ENCODE results near the gene NR1H4.
"Not testable (repeated sequence)": the region's sequence is repeated elsewhere in the genome, so short reads cannot be mapped to it uniquely, and the experiment has no call there.

The NR1H4 gene

GRCh38 chr12:100574187-100575074 is 100.8 kb downstream of the NR1H4 start:
- Histone ChIP-seq H3K4me3 (ENCODE audit: low read length) (peak overlapping the region; percentile 93), H3K9me3 (ENCODE audit: control insufficient read depth, low read depth, low read length) (no peaks in the 10 kb centered on the region), H3K36me3 (ENCODE audit: control insufficient read depth, low read depth, low read length) (no peaks in the 10 kb centered on the region), H3K27me3 (ENCODE audit: control insufficient read depth, insufficient read depth, low read length) (peaks cover 26% of the 10 kb centered on the region), H3K4me1 (ENCODE audit: control insufficient read depth, low read depth, low read length) (peaks cover 7% of the 10 kb centered on the region), H3K9ac (ENCODE audit: low read length) (peak overlapping the region; percentile 62), H3K27ac (ENCODE audit: low read length) (no peak overlapping the region)

- no peaks in the 10 kb centered on the region for H3K9me3 ChIP-seq (ENCODE audit: control insufficient read depth, low read depth, low read length)
- H3K4me1 ChIP-seq (ENCODE audit: control insufficient read depth, low read depth, low read length) = peaks cover 7% of the 10 kb centered on the region
- no peaks in the 10 kb centered on the region for H3K36me3 ChIP-seq (ENCODE audit: control insufficient read depth, low read depth, low read length)
- H3K27me3 ChIP-seq (ENCODE audit: control insufficient read depth, insufficient read depth, low read length) = peaks cover 26% of the 10 kb centered on the region
- no peak overlapping the region for H3K4me3 ChIP-seq (ENCODE audit: low read length)
- H3K27ac ChIP-seq (ENCODE audit: low read length) = no peak overlapping the region
- H3K9ac ChIP-seq (ENCODE audit: low read length) = no peak overlapping the region
Measured at GRCh38 chr12:100576331-100577036, 102.8 kb downstream of the NR1H4 start.

- peaks cover 9% of the 10 kb centered on the region for H3K27me3 ChIP-seq (ENCODE audit: control insufficient read depth, insufficient read depth, low read length)
Measured at GRCh38 chr12:100578923-100579322, 105.3 kb downstream of the NR1H4 start.

GRCh38 chr12:100579844-100580243 is 106.2 kb downstream of the NR1H4 start:
- H3K27ac ChIP-seq (ENCODE audit: low read length) = no peak overlapping the region
- peaks cover 3% of the 10 kb centered on the region for H3K4me1 ChIP-seq (ENCODE audit: control insufficient read depth, low read depth, low read length)
- peaks cover 3% of the 10 kb centered on the region for H3K27me3 ChIP-seq (ENCODE audit: control insufficient read depth, insufficient read depth, low read length)
- H3K36me3 ChIP-seq (ENCODE audit: control insufficient read depth, low read depth, low read length) = no peaks in the 10 kb centered on the region
- H3K4me3 ChIP-seq (ENCODE audit: low read length) = no peak overlapping the region
- H3K9ac ChIP-seq (ENCODE audit: low read length) = no peak overlapping the region
- H3K9me3 ChIP-seq (ENCODE audit: control insufficient read depth, low read depth, low read length) = no peaks in the 10 kb centered on the region

More at GRCh38 chr12:100578923-100579322, 105.3 kb downstream of the NR1H4 start:
- Histone ChIP-seq H3K27ac (ENCODE audit: low read length) (no peak overlapping the region), H3K4me3 (ENCODE audit: low read length) (no peak overlapping the region), H3K4me1 (ENCODE audit: control insufficient read depth, low read depth, low read length) (peaks cover 7% of the 10 kb centered on the region), H3K9ac (ENCODE audit: low read length) (no peak overlapping the region), H3K9me3 (ENCODE audit: control insufficient read depth, low read depth, low read length) (no peaks in the 10 kb centered on the region), H3K36me3 (ENCODE audit: control insufficient read depth, low read depth, low read length) (no peaks in the 10 kb centered on the region)

- no peak overlapping the region for H3K27ac ChIP-seq (ENCODE audit: low read length)
- no peaks in the 10 kb centered on the region for H3K27me3 ChIP-seq (ENCODE audit: control insufficient read depth, insufficient read depth, low read length)
- no peaks in the 10 kb centered on the region for H3K4me1 ChIP-seq (ENCODE audit: control insufficient read depth, low read depth, low read length)
- H3K4me3 ChIP-seq (ENCODE audit: low read length) = no peak overlapping the region
- no peaks in the 10 kb centered on the region for H3K9me3 ChIP-seq (ENCODE audit: control insufficient read depth, low read depth, low read length)
- H3K36me3 ChIP-seq (ENCODE audit: control insufficient read depth, low read depth, low read length) = no peaks in the 10 kb centered on the region
- H3K9ac ChIP-seq (ENCODE audit: low read length) = no peak overlapping the region
Measured at GRCh38 chr12:100584256-100584655, 110.6 kb downstream of the NR1H4 start.

GRCh38 chr12:100591979-100592378 is 118.3 kb downstream of the NR1H4 start:
- no peaks in the 10 kb centered on the region for H3K9me3 ChIP-seq (ENCODE audit: control insufficient read depth, low read depth, low read length)
- H3K27me3 ChIP-seq (ENCODE audit: control insufficient read depth, insufficient read depth, low read length) = no peaks in the 10 kb centered on the region
- no peaks in the 10 kb centered on the region for H3K4me1 ChIP-seq (ENCODE audit: control insufficient read depth, low read depth, low read length)
- H3K36me3 ChIP-seq (ENCODE audit: control insufficient read depth, low read depth, low read length) = no peaks in the 10 kb centered on the region
- H3K4me3 ChIP-seq (ENCODE audit: low read length) = no peak overlapping the region
- no peak overlapping the region for H3K9ac ChIP-seq (ENCODE audit: low read length)
- H3K27ac ChIP-seq (ENCODE audit: low read length) = no peak overlapping the region

- no peaks in the 10 kb centered on the region for H3K36me3 ChIP-seq (ENCODE audit: control insufficient read depth, low read depth, low read length)
- no peaks in the 10 kb centered on the region for H3K9me3 ChIP-seq (ENCODE audit: control insufficient read depth, low read depth, low read length)
- no peak overlapping the region for H3K4me3 ChIP-seq (ENCODE audit: low read length)
- H3K27ac ChIP-seq (ENCODE audit: low read length) = no peak overlapping the region
- H3K27me3 ChIP-seq (ENCODE audit: control insufficient read depth, insufficient read depth, low read length) = no peaks in the 10 kb centered on the region
- H3K9ac ChIP-seq (ENCODE audit: low read length) = no peak overlapping the region
- no peaks in the 10 kb centered on the region for H3K4me1 ChIP-seq (ENCODE audit: control insufficient read depth, low read depth, low read length)
Measured at GRCh38 chr12:100593490-100593889, 119.8 kb downstream of the NR1H4 start.

DNA sequence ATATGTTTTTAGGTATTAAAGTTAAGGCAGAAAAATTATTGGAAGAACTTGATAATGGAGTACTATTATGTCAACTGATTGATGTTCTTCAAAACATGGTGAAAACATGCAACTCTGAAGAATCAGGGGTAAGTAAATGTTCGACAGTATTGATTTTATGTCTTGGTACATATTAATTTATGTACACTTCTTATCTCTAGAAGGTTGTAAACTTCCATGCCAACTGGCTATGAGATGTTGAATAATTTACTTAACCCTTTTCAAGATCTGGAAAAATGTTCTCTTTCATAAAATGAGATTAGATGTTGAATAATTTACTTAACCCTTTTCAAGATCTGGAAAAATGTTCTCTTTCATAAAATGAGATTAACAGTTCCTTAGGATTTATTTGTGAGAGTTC is 128.0 kb downstream of the NR1H4 start:
- Histone ChIP-seq H3K27ac (ENCODE audit: low read length) (no peak overlapping the region), H3K4me1 (ENCODE audit: control insufficient read depth, low read depth, low read length) (no peaks in the 10 kb centered on the region), H3K36me3 (ENCODE audit: control insufficient read depth, low read depth, low read length) (no peaks in the 10 kb centered on the region), H3K9ac (ENCODE audit: low read length) (no peak overlapping the region), H3K27me3 (ENCODE audit: control insufficient read depth, insufficient read depth, low read length) (no peaks in the 10 kb centered on the region), H3K9me3 (ENCODE audit: control insufficient read depth, low read depth, low read length) (no peaks in the 10 kb centered on the region), H3K4me3 (ENCODE audit: low read length) (no peak overlapping the region)

- H3K36me3 ChIP-seq (ENCODE audit: control insufficient read depth, low read depth, low read length); H3K4me3 ChIP-seq (ENCODE audit: low read length); H3K4me1 ChIP-seq (ENCODE audit: control insufficient read depth, low read depth, low read length); H3K9me3 ChIP-seq (ENCODE audit: control insufficient read depth, low read depth, low read length); H3K27ac ChIP-seq (ENCODE audit: low read length); H3K27me3 ChIP-seq (ENCODE audit: control insufficient read depth, insufficient read depth, low read length); H3K9ac ChIP-seq (ENCODE audit: low read length): not testable (repeated sequence)
Measured at GRCh38 chr12:100602997-100603396, 129.3 kb downstream of the NR1H4 start.

- no peak overlapping the region for H3K27ac ChIP-seq (ENCODE audit: low read length)
- no peaks in the 10 kb centered on the region for H3K36me3 ChIP-seq (ENCODE audit: control insufficient read depth, low read depth, low read length)
- no peak overlapping the region for H3K4me3 ChIP-seq (ENCODE audit: low read length)
- no peaks in the 10 kb centered on the region for H3K9me3 ChIP-seq (ENCODE audit: control insufficient read depth, low read depth, low read length)
- H3K27me3 ChIP-seq (ENCODE audit: control insufficient read depth, insufficient read depth, low read length) = no peaks in the 10 kb centered on the region
- H3K9ac ChIP-seq (ENCODE audit: low read length) = no peak overlapping the region
- H3K4me1 ChIP-seq (ENCODE audit: control insufficient read depth, low read depth, low read length) = no peaks in the 10 kb centered on the region
Measured at GRCh38 chr12:100608776-100609175, 135.1 kb downstream of the NR1H4 start.

- H3K4me1 ChIP-seq (ENCODE audit: control insufficient read depth, low read depth, low read length) = no peaks in the 10 kb centered on the region
- H3K27ac ChIP-seq (ENCODE audit: low read length) = no peak overlapping the region
- H3K36me3 ChIP-seq (ENCODE audit: control insufficient read depth, low read depth, low read length) = no peaks in the 10 kb centered on the region
- H3K4me3 ChIP-seq (ENCODE audit: low read length) = no peak overlapping the region
- H3K9ac ChIP-seq (ENCODE audit: low read length) = no peak overlapping the region
- no peaks in the 10 kb centered on the region for H3K27me3 ChIP-seq (ENCODE audit: control insufficient read depth, insufficient read depth, low read length)
- no peaks in the 10 kb centered on the region for H3K9me3 ChIP-seq (ENCODE audit: control insufficient read depth, low read depth, low read length)
Measured at GRCh38 chr12:100610666-100611430, 137.2 kb downstream of the NR1H4 start.
